Gastroesophageal sphincter (tissue), 3 donors: ENCODE data around the gene EMID1.

Source experiments
- CTCF ChIP-seq, 4 experiments: fragments of 200-600 bp in 2 of 4; fragments of 450-650 bp in 2 of 4; sonication (generic) in 1 of 4; IDR thresholded peaks; one replicate each; pipeline ENCODE4 v1.5.1; 2017 to 2019; ENCODE audit warnings: antibody characterized with exemption in 4 of 4, mild to moderate bottlenecking in 2 of 4, moderate library complexity in 2 of 4
- EP300 ChIP-seq: sonication (generic); formaldehyde crosslinking; IDR thresholded peaks from one replicate; pipeline ENCODE4 v1.6.1; 2017; ENCODE audit warnings: antibody characterized with exemption, mild to moderate bottlenecking
- POLR2A ChIP-seq, 2 donors: fragments of 450-650 bp; IDR thresholded peaks; one replicate each; pipeline ENCODE4 v1.6.1; 2017; ENCODE audit warnings: antibody characterized with exemption in 2 of 2, mild to moderate bottlenecking in 2 of 2, moderate library complexity in 1 of 2
- POLR2AphosphoS5 ChIP-seq: sonication (generic); formaldehyde crosslinking; IDR thresholded peaks from one replicate; pipeline ENCODE4 v1.6.1; 2017; ENCODE audit warnings: antibody characterized with exemption

- TF ChIP-seq CTCF (IDR thresholded peaks at IDR 0.05): no peak
- TF ChIP-seq EP300: no peak
- TF ChIP-seq POLR2A (IDR thresholded peaks at IDR 0.05): no peak
- TF ChIP-seq POLR2AphosphoS5: no peak
Measured at GRCh38 chr22:29203488-29204454, 1.9 kb upstream of the EMID1 start.
